OCI-M1 (cell line): ENCODE results near the gene LRATD1.

ENCODE experiments used
- DNase-seq: peaks from one replicate; lab custom pipeline; 2025; lab: John Stamatoyannopoulos, UW

LRATD1 gene

GRCh38 chr2:14633461-14634181, 1.1 kb downstream of the LRATD1 start:
- DNase-seq: no peak

- DNase-seq: no peak
Observed at GRCh38 chr2:14634182-14634488, 1.6 kb downstream of the LRATD1 start.

DNA sequence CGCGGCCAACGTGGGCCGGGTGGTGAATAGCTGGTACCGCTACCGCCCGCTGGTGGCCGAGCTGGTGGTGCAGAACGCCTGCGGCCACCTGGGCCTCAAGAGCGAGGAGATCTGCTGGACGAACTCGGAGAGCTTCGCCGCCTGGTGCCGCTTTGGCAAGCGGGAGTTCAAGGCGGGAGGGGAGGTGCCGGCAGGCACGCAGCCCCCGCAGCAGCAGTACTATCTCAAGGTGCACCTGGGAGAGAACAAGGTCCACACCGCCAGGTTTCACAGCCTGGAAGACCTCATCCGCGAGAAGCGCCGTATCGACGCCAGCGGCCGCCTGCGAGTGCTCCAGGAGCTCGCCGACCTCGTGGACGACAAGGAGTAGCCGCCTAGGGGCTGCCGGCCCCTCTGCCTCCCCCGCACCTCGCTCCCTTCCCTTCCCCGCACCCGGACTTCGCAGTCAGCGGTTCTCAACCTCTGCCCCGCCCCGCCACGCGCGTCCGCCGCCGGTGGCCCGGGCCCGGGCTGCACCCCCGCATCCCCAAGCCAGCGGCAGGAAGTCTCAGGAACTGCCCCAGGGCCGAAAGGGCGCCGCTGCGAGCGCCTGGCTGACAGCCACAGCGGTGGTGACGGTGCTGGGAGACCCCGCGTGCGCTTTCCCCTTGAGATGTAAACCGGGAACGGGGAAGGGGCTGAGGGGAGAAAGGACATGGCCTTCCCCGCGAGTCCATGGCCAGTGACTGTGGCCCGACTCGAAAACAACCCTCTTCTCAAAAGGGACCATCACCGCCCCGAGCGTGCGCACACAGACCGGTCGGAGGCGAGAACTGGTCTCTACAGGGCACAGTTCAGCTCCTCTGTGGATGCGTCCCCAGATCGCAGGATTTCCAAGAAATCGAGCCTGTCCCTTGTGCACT, 2.2 kb downstream of the LRATD1 start:
- DNase-seq: peak; percentile 94

DNA sequence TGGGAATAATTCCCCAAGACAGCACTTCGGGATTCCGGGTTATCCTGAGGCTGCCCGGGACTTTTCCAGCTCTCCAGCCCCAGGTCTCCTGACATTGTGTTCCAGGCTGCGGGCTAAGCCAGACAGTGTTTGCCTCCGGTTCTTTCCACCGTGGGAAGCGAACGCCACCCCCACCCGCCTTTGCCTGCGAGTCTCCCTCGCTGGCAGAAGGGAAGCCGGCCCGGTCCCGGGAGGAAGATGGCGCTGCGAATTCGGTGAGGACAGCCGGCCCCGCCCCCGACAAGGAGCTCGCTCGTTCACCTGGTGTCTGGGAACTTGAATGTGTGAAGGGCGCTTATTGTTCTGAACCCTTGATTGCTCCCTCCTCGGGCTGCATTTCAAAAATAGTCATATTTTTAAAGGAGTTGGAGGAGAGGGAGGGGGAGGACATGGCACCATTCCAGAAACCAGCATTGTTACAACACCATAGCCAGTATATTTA, 2.9 kb downstream of the LRATD1 start:
- peak; percentile 89 for DNase-seq

DNA sequence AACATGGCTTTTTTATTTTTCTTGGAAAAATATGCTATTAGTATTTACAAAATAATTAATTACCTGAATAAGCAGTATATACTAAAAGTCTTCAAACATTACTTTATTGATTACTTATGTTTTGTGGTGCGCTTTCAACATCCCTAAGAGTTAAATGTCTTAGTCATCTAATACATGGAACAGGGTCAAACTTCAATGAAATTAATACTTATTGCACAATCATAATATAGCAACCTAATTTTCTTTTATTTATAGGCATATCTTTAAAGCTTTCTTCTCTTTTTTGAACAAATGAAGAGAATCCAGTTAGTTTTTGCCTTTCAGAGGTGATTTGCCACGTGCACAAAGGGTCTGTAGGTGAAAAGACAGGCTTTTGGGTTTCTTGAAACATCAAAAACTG, 6.0 kb downstream of the LRATD1 start:
- DNase-seq: no peak

GRCh38 chr2:14641116-14641515, 8.6 kb downstream of the LRATD1 start:
- no peak for DNase-seq

DNA sequence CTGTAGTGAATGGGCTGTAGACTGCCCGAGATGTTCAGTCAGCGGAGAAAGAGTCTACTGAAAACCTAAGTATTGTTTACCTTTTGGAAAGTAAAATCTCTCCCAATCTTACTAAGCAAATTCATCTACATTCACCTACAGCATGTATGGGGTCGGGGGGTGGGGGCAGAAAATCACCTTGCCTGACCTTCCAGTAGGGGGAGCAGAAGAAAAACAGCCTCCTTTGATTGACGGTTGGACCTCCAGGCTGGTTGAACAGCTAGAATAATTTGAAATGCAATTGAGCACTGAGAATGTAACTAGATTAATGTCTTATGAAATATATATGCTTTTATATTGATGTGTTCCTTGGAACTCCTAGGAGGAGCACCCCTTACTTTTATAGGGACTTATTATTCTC, 10.0 kb downstream of the LRATD1 start:
- peak; percentile 29 for DNase-seq

- DNase-seq: no peak
Observed at GRCh38 chr2:14647714-14648113, 15.2 kb downstream of the LRATD1 start.

DNA sequence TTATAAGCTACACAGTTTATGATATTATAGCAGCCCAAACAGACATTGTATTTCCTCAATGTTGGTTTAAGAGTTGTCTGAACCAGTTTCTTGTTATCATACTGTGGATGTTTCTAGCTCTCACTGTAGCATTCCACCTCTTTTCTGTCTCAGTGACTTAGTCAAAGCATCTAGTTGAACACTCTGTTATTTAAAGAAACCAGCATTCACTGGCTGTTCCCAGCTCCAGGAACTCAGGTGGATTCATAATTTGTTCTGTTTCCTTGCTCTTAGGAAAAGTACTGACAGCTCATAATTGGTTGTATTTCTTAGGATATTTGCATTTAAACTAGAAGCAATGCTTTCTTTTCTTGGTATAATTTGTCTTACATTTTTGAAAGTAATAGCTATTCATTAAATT, 17.5 kb downstream of the LRATD1 start:
- DNase-seq: no peak

GRCh38 chr2:14654835-14655282, 22.3 kb downstream of the LRATD1 start:
- no peak for DNase-seq

DNA sequence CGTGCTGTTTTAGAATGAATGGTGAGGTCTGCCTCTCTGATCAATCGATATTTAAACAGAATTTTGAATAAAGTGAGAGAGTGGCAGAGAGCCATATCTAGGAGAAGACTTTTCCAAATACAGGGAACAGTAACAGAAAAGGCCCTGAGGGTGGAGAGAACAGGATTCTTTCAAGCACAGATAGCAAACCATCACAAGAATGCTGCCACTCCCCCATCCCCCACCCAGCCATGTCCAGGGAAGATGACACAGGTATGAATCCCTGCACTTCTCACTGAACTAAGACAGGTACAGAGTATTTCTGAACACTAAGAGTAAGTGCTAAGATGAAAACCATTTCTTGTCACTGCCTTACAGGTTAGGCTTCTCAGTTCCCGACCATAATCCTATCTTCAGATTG, 23.6 kb downstream of the LRATD1 start:
- DNase-seq: no peak

GRCh38 chr2:14661163-14661562, 28.6 kb downstream of the LRATD1 start:
- no peak for DNase-seq

DNA sequence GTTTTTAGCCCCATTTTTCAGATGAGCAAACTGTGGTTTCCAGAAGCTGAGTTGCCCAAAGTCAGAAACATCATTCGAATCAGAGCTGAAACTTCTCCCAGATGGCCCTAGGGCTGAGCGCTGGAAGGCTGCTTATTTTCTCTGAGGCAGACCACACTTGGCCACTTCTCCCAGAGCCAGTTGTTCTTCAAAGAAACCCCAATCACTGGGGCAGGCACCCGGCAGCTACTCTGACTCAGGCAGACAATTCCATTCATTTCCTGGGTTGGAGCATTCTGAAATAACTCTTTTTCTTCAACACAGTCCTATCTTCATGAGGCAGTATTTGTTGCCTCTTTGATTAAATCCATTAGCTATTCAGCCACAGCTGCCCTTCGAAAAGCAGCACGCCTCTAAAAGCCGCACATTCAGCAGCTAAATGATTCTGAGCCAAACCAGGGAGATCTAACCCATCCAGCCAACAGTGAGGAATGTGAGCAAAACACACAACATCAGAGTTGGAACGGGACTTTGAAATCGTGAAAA, 40.9 kb downstream of the LRATD1 start:
- DNase-seq: no peak

DNA sequence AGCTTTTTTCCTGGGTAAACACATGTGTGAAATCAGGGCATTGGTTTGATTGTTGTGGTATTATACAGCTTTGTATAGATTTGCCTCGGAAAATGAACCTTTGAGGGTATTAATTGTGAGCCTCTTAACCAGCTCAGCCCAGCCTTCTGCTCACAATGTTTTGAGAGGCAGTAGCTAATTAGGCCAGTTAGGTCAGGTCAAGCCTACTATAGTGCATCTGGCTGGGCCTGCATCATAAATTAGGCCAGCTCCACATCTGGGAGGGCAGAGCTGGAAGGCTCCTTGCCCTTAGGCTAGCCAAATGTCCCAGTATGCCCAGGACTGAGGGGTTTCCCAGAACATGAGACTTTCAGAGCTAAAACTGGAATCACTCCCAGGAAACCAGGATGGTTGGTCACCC, 43.0 kb downstream of the LRATD1 start:
- no peak for DNase-seq

DNA sequence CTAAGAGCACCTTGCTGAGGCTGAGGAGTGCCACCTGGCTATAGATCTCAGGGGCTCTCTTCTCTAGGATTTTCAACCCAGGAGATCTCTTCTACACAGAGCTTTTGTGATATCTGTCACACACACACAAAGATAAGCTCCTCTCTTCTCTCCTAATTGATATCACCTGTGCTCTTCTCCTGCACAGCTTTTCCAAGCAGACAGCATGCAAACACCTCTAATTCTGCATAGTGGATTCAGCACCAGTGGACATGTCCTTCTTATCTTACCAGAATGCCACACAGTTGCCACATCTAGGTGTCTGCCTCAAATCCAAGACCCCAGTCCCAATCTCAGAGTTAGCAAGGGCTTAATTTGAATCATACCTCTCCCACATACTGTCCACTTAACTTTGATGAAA, 43.9 kb downstream of the LRATD1 start:
- DNase-seq: no peak

DNA sequence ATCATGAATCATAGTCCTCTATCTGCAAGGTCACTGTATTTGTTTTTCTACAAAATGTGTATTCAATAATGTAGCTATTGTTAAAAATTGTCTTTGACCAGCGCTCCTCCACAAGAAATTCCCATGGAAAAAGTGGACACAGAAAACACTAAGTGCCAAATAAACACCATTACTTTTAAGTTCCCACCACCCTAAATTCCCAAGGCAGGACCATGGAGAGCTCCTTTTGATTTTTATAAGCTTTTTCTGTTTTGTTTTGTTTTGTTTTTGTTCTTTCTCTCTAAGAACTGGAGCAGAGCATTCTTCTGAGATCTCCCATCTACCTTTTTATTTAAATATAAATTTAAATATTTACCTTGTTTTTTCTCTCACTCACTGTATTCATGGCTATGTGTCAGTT, 44.5 kb downstream of the LRATD1 start:
- DNase-seq: peak; percentile 22

- no peak for DNase-seq
Observed at GRCh38 chr2:14678761-14679160, 46.2 kb downstream of the LRATD1 start.

DNA sequence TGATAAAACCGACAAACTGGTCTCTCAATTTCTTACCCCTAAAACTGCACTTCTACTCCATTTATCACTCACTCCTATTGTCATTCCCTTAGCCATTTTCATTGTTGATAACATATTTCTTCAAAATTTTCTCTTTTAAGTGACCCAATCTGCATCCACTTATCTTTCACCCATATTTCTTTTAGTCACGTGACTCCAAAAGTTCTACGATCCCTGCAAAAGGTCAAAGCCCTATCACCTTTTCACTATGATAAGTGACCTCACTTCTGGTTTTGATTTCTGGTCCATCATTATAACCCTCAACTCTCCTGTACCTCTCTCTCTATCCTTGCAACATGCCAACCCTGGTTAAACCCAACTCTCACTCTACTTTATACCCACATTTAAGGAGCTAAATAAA, 49.1 kb downstream of the LRATD1 start:
- DNase-seq: no peak
